D721Med (cell line): ENCODE measurements around the gene SSBP4.

Source experiments
- DNase-seq: peaks from one replicate; pipeline ENCODE4 v3.0.0; 2011; ENCODE audit warnings: low spot score; ENCODE audit not compliant: insufficient read length
- FAIRE-seq: peaks from 2 replicates; lab custom pipeline; 2011; peaks lifted over from hg19 to GRCh38; lab: Jason Lieb, UNC
- CTCF ChIP-seq: IDR thresholded peaks from 2 replicates; pipeline ENCODE4 v1.5.1; 2012; ENCODE audit warnings: mild to moderate bottlenecking, control low read depth; ENCODE audit not compliant: insufficient read depth; ENCODE audit errors: missing control alignments

Gene SSBP4

DNA sequence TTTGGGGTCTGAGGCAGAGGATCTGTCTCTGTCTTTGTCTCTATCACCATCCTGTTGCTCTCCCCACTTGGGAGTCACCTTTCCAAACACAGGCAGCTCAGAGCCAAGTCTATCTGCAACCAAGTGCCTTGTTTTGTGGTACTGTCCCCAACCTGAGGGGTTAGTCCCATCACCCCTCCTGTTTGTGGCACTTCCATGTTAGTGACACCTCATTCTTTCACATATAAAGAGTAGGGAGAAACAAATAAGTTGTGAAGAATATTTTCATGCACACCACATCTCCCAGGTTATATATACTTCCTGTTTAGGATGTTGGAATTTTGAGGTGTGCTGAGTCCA is 29.5 kb upstream of the SSBP4 start:
- DNase-seq (no peak), FAIRE-seq (no peak)
- TF ChIP-seq CTCF = no peak

DNA sequence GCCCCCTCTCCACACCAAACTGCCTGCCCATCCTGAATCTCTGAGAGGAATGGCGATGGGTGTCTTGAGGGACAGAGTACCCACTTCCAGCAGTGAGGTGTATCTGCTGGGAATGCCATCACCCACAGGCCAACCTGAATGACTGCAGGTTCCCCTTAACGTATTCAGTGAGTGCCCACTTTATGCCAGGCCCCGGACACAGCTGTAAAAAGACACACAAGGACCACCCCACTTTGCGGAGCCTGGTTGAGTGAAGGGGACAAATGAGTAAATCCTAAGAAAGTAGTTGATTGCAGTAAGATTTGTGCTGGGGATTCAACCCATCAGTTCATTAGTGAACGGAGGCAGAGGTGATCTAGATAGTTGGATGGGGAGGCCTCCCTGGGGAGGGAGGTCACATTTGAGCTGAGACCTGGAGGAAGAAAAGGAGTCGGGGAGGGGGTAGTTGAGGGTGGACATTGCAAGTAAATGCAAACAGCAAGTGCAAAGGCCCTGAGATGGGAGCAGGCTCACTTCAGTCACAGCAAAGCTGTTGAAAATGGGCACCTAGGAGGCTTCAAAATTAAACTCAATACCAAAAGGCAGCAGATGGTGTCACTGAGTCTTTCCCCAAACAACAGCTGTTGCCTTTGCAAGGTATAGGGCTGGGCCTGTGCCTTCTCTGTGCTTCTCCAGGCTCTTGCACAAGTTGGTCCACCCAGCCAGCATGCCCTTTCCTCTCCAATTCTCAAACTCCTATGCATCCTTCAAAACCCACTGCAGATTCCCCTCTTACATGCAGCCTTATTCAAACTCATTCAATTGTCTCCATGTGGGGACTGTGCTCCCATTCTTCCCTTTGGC is 28.9 kb upstream of the SSBP4 start:
- FAIRE-seq (no peak), DNase-seq (no peak)
- TF ChIP-seq CTCF = no peak

GRCh38 chr19:18391509-18392075 is 27.6 kb upstream of the SSBP4 start:
- no peak for FAIRE-seq
- no peak for TF ChIP-seq CTCF

DNA sequence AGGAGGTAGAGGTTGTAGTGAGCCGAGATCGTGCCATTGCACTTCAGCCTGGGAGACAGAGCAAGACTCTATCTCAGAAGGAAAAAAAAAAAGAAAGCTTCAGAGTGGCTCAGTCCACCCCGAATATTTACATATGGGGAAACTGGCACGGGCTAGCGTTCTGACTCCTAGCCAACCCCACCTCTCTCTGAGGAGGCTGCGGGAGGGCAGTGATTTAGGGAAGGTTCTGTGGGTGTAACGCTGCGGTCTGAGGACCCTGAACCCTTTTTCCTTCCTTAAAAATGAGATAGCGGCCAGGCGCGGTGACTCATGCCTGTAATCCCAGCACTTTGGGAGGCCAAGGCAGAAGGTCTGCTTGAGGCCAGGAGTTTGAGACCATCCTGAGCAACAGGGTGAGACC is 26.8 kb upstream of the SSBP4 start:
- no peak for FAIRE-seq
- no peak for TF ChIP-seq CTCF
- no peak for DNase-seq

More at GRCh38 chr19:18391509-18392075, 27.6 kb upstream of the SSBP4 start:
- no peak for DNase-seq

- TF ChIP-seq CTCF = no peak
- FAIRE-seq = no peak
- no peak for DNase-seq
Measured at GRCh38 chr19:18392926-18393325, 26.3 kb upstream of the SSBP4 start.

DNA sequence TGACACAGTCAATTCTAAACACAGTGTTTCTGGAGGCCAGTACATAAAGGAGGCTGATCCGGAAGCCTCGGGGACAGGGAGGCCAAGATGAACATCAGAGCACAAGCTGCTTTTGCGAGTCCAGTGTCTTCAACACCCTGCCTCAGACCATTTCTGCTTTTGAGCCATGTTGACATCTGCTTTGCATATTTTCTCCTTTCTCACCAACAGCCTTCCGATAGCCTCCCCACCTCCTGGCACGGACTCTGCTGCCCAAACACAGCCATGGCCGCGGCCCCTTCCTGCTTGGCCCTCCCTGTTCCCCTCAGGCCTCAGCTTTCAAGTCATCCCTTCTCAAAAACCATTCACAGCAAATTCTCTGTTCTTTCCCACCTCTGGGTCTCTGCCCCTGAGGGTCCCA is 25.4 kb upstream of the SSBP4 start:
- no peak for DNase-seq
- no peak for FAIRE-seq

More for the DNA sequence above, 25.4 kb upstream of the SSBP4 start:
- no peak for TF ChIP-seq CTCF
